GM12878 (cell line): ENCODE results near the gene TNFAIP8L3.

Source experiments
- BCL11A ChIP-seq: IDR thresholded peaks from 2 replicates; pipeline ENCODE4 v1.6.1; 2011; ENCODE audit warnings: low read depth, low read length
- BHLHE40 ChIP-seq, 2 experiments: fragments of 450-650 bp in 1 of 2; IDR thresholded peaks; 2 replicates each; pipeline ENCODE4 v1.6.1; 2011 to 2017; ENCODE audit warnings: low read depth in 2 of 2, borderline replicate concordance in 1 of 2, improper control_type of control experiment in 1 of 2, low read length in 1 of 2, mild to moderate bottlenecking in 1 of 2
- CREB1 ChIP-seq: IDR thresholded peaks from 2 replicates; pipeline ENCODE4 v1.6.1; 2012; ENCODE audit warnings: low read depth, mild to moderate bottlenecking, inconsistent platforms
- CTCF ChIP-seq, 3 experiments: IDR thresholded peaks in 2 of 3; conservative IDR thresholded peaks in 1 of 3; 2 replicates each; pipeline ENCODE4 v1.5.1; 2011; ENCODE audit warnings: low read depth in 3 of 3, low read length in 3 of 3, mild to moderate bottlenecking in 3 of 3, control low read depth in 2 of 3, moderate library complexity in 2 of 3, inconsistent platforms in 1 of 3, mixed read lengths in 1 of 3; ENCODE audit not compliant: control insufficient read depth in 2 of 3, insufficient read depth in 1 of 3; ENCODE audit errors: extremely low read depth in 1 of 3
- JUND ChIP-seq: IDR thresholded peaks from 2 replicates; pipeline ENCODE4 v1.6.1; 2012; ENCODE audit warnings: low read depth, mild to moderate bottlenecking, low read length, improper control_type of control experiment, moderate library complexity
- POU2F2 ChIP-seq: IDR thresholded peaks from 3 replicates; pipeline ENCODE4 v1.6.1; 2011; ENCODE audit warnings: low read depth, mild to moderate bottlenecking, low read length, borderline replicate concordance
- PRDM15 ChIP-seq: fragments of 450-650 bp; formaldehyde crosslinking; IDR thresholded peaks from 2 replicates; pipeline ENCODE4 v1.4.0; 2020; ENCODE audit warnings: mild to moderate bottlenecking, moderate library complexity
- RBBP5 ChIP-seq: fragments of 200-600 bp; sonication (generic); conservative IDR thresholded peaks from 2 replicates; pipeline ENCODE4 v1.6.1; 2016
- REST ChIP-seq: IDR thresholded peaks from 2 replicates; pipeline ENCODE4 v1.6.1; 2012; ENCODE audit warnings: mild to moderate bottlenecking, low read depth, low read length
- SREBF2 ChIP-seq: IDR thresholded peaks from 2 replicates; pipeline ENCODE4 v1.6.1; 2012; ENCODE audit warnings: mild to moderate bottlenecking, low read length
- SUZ12 ChIP-seq: fragments of 200-600 bp; sonication (generic); IDR thresholded peaks from one replicate; pipeline ENCODE4 v1.6.1; 2018; ENCODE audit warnings: antibody characterized with exemption, mild to moderate bottlenecking; ENCODE audit not compliant: unreplicated experiment

- TF ChIP-seq SUZ12 (no peak), PRDM15 (no peak), CTCF (IDR thresholded peaks at IDR 0.05 in 2 of 3, conservative IDR thresholded peaks at IDR 0.05 in 1 of 3; ENCODE audit: control insufficient read depth in 2 of 3, extremely low read depth in 1 of 3, insufficient read depth in 1 of 3, low read depth in 3 of 3, low read length in 3 of 3) (no peak), JUND (no peak), RBBP5 (no peak), BHLHE40 (IDR thresholded peaks at IDR 0.05; ENCODE audit: borderline replicate concordance in 1 of 2, low read depth in 2 of 2, low read length in 1 of 2) (no peak), CREB1 (no peak), SREBF2 (no peak), BCL11A (no peak), POU2F2 (no peak), REST (no peak)
Observed at GRCh38 chr15:51067510-51067909, 27.2 kb downstream of the TNFAIP8L3 start.
